Stimulated activated memory B cell treated with anti-CD40 and anti-IgM and Interleukin-4, amounts not matched to agents 10 μg/mL and 1 μg/mL and 100 μg/mL, for 72 hours (primary cell): ENCODE data around the gene CCDC121.
"Not testable (repeated sequence)": the region's sequence is repeated elsewhere in the genome, so short reads cannot be mapped to it uniquely, and the experiment has no call there.

ENCODE experiments used
- ATAC-seq: fragments of 150-1000 bp; cut with Tn5 transposase; 2 replicates; pipeline ENCODE4 v1.10.0; 2021
- H3K27ac Mint-ChIP-seq: one replicate; pipeline ENCODE4 v1.8.0; 2022; ENCODE audit warnings: mild to moderate bottlenecking, mixed read lengths
- H3K27me3 Mint-ChIP-seq: one replicate; pipeline ENCODE4 v1.8.0; 2022; ENCODE audit warnings: mixed read lengths
- H3K36me3 Mint-ChIP-seq: one replicate; pipeline ENCODE4 v1.8.0; 2022; ENCODE audit warnings: mixed read lengths
- H3K4me1 Mint-ChIP-seq: one replicate; pipeline ENCODE4 v1.8.0; 2022; ENCODE audit warnings: mixed read lengths
- H3K4me3 Mint-ChIP-seq: one replicate; pipeline ENCODE4 v1.8.0; 2022; ENCODE audit warnings: mild to moderate bottlenecking, moderate library complexity, mixed read lengths
- H3K9me3 Mint-ChIP-seq: one replicate; pipeline ENCODE4 v1.8.0; 2022; ENCODE audit warnings: mixed read lengths

Gene CCDC121

DNA sequence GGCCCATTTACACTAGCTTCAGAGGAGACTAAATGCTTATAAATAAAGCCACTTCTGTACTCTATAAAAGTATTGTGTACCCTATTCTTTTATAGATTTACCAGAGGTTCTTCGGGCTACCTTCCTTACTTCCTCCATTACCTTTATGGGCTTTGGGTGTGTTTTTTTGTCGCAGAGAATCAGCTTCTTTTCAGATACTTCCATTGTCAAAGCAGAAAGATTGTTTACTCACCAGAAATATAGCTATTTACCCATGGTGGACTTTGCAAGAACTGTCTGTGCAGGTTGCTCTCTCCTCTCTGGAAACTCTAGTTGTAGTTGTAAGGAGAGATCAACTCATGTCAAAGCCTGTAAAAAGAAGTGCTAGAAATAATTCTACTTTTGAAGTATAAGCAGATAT, 14.8 kb downstream of the CCDC121 start:
- H3K4me1 Mint-ChIP-seq, result no peaks in the 10 kb centered on the region
- no peak overlapping the region for H3K27ac Mint-ChIP-seq
- no peak for ATAC-seq
- H3K36me3 Mint-ChIP-seq, result peaks cover 52% of the 10 kb centered on the region
- H3K27me3 Mint-ChIP-seq, result no peaks in the 10 kb centered on the region
- no peak overlapping the region for H3K4me3 Mint-ChIP-seq
- H3K9me3 Mint-ChIP-seq, result no peaks in the 10 kb centered on the region

DNA sequence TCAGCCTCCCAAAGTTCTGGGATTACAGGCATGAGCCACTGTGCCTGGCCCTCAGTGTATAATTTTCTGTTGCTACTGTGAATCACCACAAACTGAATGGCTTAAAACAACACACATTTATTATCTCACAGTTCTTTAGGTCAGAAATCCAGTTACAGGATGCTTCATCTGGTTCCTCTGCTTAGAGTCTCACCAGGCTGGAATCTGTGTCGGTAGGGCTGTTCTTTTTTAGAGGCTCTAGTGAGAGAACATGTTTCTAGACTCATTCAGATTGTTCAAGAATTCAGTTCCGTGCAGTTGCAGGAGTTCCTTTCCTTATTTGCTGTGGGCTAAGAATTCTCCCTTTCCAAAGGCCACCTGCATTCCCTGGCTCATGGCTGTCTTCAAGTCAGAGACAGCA, 22.2 kb downstream of the CCDC121 start:
- Mint-ChIP-seq H3K27ac (no peak overlapping the region), H3K27me3 (no peaks in the 10 kb centered on the region), H3K9me3 (no peaks in the 10 kb centered on the region), H3K36me3 (peaks cover 63% of the 10 kb centered on the region), H3K4me3 (no peak overlapping the region), H3K4me1 (no peaks in the 10 kb centered on the region)
- ATAC-seq, result no peak

DNA sequence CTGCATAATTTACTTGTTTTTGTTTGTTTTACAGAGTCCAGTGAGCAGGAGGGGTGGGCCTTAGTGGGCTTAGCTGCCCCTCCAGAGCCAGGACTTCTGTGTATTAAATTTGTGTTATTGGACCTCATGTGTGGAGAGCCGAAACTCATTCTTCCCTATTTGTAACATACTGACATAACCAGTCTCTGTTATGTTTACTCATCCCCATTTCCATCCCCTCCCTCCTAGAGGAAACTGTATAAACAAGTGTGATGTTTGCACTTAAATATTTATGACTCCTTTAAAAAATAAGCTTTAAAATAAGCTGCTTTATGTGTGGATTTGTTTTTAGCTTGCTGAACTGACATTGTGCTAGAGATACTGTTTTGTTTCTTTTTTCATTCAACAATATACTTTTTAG, 32.2 kb downstream of the CCDC121 start:
- no peak for ATAC-seq
- no peak overlapping the region for H3K27ac Mint-ChIP-seq
- H3K4me3 Mint-ChIP-seq, result no peak overlapping the region
- peaks cover 64% of the 10 kb centered on the region for H3K36me3 Mint-ChIP-seq
- H3K27me3 Mint-ChIP-seq, result no peaks in the 10 kb centered on the region
- H3K4me1 Mint-ChIP-seq, result peaks cover 19% of the 10 kb centered on the region
- H3K9me3 Mint-ChIP-seq, result peaks cover 3% of the 10 kb centered on the region

DNA sequence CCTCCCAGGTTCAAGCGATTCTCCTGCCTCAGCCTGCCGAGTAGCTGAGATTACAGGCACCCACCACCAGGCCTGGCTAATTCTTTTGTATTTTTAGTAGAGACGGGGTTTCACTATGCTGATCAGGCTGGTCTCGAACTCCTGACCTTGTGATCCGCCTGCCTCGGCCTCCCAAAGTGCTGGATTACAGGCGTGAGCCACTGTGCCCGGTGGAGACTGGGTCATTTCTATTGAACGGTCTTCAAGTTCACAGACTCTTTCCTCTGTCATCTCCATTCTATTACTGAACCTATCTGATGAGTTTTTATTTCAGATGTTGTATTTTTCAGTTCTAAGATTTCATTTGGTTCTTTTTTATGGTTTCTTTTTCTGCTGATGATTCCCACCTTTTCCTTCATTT, 33.4 kb downstream of the CCDC121 start:
- Mint-ChIP-seq H3K36me3 (peaks cover 68% of the 10 kb centered on the region), H3K4me1 (peaks cover 19% of the 10 kb centered on the region)
- not testable (repeated sequence) for H3K4me3 Mint-ChIP-seq, H3K27me3 Mint-ChIP-seq, ATAC-seq, H3K9me3 Mint-ChIP-seq, H3K27ac Mint-ChIP-seq

DNA sequence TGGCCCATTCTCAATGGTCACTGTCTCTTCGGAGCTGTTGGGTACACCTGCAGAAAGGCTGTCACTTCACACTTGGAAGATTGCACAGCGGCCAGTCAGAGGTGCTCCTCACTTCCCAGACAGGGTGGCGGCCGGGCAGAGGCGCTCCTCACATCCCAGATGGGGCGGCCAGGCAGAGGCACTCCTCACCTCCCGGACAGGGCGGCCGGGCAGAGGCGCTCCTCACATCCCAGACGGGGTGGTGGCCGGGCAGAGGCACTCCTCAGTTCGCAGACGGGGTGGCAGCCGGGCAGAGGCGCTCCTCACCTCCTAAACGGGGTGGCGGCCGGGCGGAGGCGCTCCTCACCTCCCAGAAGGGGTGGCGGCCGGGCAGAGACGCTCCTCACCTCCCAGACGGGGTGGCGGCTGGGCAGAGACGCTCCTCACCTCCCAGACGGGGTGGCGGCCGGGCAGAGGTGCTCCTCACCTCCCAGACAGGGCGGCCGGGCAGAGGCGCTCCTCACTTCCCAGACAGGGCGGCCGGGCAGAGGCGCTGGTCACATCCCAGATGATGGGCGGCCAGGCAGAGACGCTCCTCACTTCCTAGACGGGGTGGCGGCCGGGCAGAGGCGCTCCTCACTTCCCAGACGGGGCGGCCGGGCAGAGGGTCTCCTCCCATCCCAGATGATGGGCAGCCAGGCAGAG, 34.6 kb downstream of the CCDC121 start:
- not testable (repeated sequence) for H3K4me3 Mint-ChIP-seq, H3K27me3 Mint-ChIP-seq, ATAC-seq, H3K27ac Mint-ChIP-seq
- Mint-ChIP-seq H3K36me3 (peaks cover 72% of the 10 kb centered on the region), H3K9me3 (peaks cover 12% of the 10 kb centered on the region), H3K4me1 (peaks cover 19% of the 10 kb centered on the region)

DNA sequence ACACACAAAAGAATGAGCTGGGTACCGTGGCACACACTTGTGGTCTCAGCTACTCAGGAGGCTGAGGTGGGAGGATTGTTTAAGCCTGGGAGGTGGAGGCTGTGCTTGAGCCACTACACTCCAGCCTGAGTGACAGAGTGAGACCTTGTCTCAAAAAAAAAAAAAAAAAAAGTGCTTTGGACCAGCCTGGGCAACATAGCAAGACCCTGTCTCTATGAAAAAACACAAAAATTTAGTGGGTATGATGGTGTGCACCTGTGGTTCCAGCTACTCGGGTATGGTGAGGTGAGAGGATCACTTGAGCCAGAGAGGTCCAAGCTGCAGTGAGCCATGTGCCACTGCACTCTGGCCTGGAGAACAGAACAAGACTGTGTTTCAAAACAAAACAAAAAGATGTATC, 35.6 kb downstream of the CCDC121 start:
- Mint-ChIP-seq H3K4me3 (no peak overlapping the region), H3K9me3 (peaks cover 12% of the 10 kb centered on the region), H3K27ac (no peak overlapping the region), H3K27me3 (no peaks in the 10 kb centered on the region), H3K36me3 (peaks cover 73% of the 10 kb centered on the region), H3K4me1 (peaks cover 19% of the 10 kb centered on the region)
- ATAC-seq, result no peak

GRCh38 chr2:27591745-27592144, 37.1 kb downstream of the CCDC121 start:
- peaks cover 12% of the 10 kb centered on the region for H3K9me3 Mint-ChIP-seq
- peaks cover 24% of the 10 kb centered on the region for H3K4me1 Mint-ChIP-seq
- peaks cover 79% of the 10 kb centered on the region for H3K36me3 Mint-ChIP-seq
- ATAC-seq, result no peak
- no peak overlapping the region for H3K27ac Mint-ChIP-seq
- H3K27me3 Mint-ChIP-seq, result no peaks in the 10 kb centered on the region
- H3K4me3 Mint-ChIP-seq, result no peak overlapping the region

- Mint-ChIP-seq H3K27ac (no peak overlapping the region), H3K4me3 (no peak overlapping the region), H3K9me3 (peaks cover 9% of the 10 kb centered on the region), H3K27me3 (no peaks in the 10 kb centered on the region), H3K4me1 (peaks cover 47% of the 10 kb centered on the region), H3K36me3 (peaks cover 70% of the 10 kb centered on the region)
- ATAC-seq, result no peak
Measured at GRCh38 chr2:27588308-27588707, 40.5 kb downstream of the CCDC121 start.

GRCh38 chr2:27587025-27587424, 41.8 kb downstream of the CCDC121 start:
- Mint-ChIP-seq H3K9me3 (peaks cover 9% of the 10 kb centered on the region), H3K27ac (no peak overlapping the region), H3K27me3 (no peaks in the 10 kb centered on the region), H3K36me3 (peaks cover 63% of the 10 kb centered on the region), H3K4me1 (peaks cover 47% of the 10 kb centered on the region), H3K4me3 (no peak overlapping the region)
- ATAC-seq, result no peak

- peaks cover 3% of the 10 kb centered on the region for H3K9me3 Mint-ChIP-seq
- ATAC-seq, result no peak
- H3K27me3 Mint-ChIP-seq, result no peaks in the 10 kb centered on the region
- peaks cover 47% of the 10 kb centered on the region for H3K4me1 Mint-ChIP-seq
- peaks cover 43% of the 10 kb centered on the region for H3K36me3 Mint-ChIP-seq
- peak overlapping the region; percentile 49 for H3K4me3 Mint-ChIP-seq
- H3K27ac Mint-ChIP-seq, result no peak overlapping the region
Measured at GRCh38 chr2:27584597-27584996, 44.2 kb downstream of the CCDC121 start.

DNA sequence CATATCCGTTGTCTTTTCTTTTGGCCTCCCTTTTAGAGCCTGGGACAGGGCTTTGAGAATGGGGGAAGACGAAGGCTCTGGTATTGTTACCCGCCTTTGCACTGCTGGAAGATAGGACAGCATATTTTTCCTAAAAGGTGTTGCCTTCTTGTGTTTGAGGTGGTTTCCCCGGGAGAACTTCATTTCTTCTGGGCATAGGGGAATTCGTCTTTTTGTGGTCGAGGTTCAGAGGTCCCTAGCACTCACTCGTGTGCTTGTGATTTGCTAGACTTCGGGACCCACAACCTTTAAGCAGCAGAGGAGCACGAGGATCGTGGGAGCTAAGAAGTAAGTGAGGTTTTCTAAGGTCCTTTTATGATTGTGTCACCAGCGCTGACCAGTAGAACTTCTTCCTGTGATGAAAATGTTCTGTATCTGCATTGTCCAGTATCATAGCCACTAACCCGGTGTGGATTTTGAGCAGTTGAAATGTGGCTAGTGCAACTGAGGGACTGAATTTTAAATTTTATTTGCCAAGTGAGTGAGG, 45.4 kb downstream of the CCDC121 start:
- Mint-ChIP-seq H3K36me3 (peaks cover 38% of the 10 kb centered on the region), H3K4me1 (peaks cover 47% of the 10 kb centered on the region), H3K27me3 (no peaks in the 10 kb centered on the region), H3K27ac (peak overlapping the region; percentile 87), H3K9me3 (peaks cover 4% of the 10 kb centered on the region), H3K4me3 (peak overlapping the region; percentile 97)
- ATAC-seq, result no peak

GRCh38 chr2:27582695-27583389, 46.0 kb downstream of the CCDC121 start, which contains the start of gene ZNF512:
Gene ZNF512, plus strand, starts transcription at chr2:27583042. Its CDS starts 71 bp downstream, at chr2:27583113.
- peak within 1 kb of the TSS; percentile 97 for H3K4me3 Mint-ChIP-seq
- H3K4me1 Mint-ChIP-seq, result peaks cover 44% of the 10 kb centered on the region
- ATAC-seq, result peak; percentile 97
- peak within 1 kb of the TSS; percentile 87 for H3K27ac Mint-ChIP-seq
- no peaks in the 10 kb centered on the region for H3K27me3 Mint-ChIP-seq
- peaks cover 4% of the 10 kb centered on the region for H3K9me3 Mint-ChIP-seq
- H3K36me3 Mint-ChIP-seq, result peaks cover 34% of the 10 kb centered on the region

DNA sequence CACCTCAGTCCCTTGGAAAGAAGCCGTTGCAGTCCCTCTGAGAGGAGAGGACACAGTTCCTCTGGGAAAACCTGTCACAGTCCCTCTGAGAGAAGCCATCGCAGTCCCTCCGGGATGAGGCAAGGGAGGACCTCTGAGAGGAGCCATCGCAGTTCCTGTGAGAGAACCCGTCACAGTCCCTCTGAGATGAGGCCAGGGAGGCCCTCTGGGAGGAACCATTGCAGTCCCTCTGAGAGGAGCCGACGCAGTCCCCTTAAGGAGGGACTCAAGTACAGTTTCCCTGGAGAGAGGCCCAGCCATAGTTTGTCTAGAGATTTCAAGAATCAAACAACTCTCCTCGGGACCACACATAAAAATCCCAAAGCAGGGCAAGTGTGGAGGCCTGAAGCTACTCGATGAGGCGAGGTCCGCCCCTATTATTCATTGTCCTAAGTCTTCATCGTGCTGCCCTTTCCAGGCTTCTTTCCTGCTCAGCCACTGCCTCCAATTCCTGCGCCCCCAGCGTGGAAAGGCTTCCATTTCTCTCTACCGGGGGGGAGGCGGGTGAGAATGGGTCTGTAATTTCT, 46.6 kb downstream of the CCDC121 start:
- no peak for ATAC-seq

GRCh38 chr2:27581417-27582128, 47.2 kb downstream of the CCDC121 start:
- Mint-ChIP-seq H3K36me3 (peaks cover 23% of the 10 kb centered on the region), H3K27me3 (no peaks in the 10 kb centered on the region), H3K4me1 (peaks cover 32% of the 10 kb centered on the region), H3K4me3 (peak overlapping the region; percentile 62), H3K27ac (peak overlapping the region; percentile 87), H3K9me3 (peaks cover 4% of the 10 kb centered on the region)
- no peak for ATAC-seq

More for the DNA sequence above, 46.6 kb downstream of the CCDC121 start:
- Mint-ChIP-seq H3K4me3 (peak overlapping the region; percentile 97), H3K9me3 (peaks cover 4% of the 10 kb centered on the region), H3K36me3 (peaks cover 29% of the 10 kb centered on the region), H3K27me3 (no peaks in the 10 kb centered on the region), H3K4me1 (peaks cover 39% of the 10 kb centered on the region), H3K27ac (peak overlapping the region; percentile 87)
